Panc1 (cell line): ENCODE measurements around the gene UMAD1. TPM values are rescaled to one million over a fixed set of nuclear protein-coding genes. Genes with fewer than 3 reads are reported as not detected.

Source experiments
- ATAC-seq: fragments of 200-7000 bp; cut with Tn5 transposase; 2 replicates; pipeline ENCODE4 v1.9.1; 2020; ENCODE audit warnings: mild to moderate bottlenecking, moderate library complexity
- BruUV-seq: library from RNA; stranded (reverse); fragments of 400-500 nt; replicated peaks from 2 replicates; lab custom pipeline; 2021; lab: Mats Ljungman, UMichigan
- CTCF ChIA-PET: fragments of 300-600 bp; sonication (Branson Sonifier 250); formaldehyde crosslinking; loops from one replicate; lab custom pipeline; 2022; ENCODE audit warnings: antibody characterized with exemption; lab: Charles Lee
- POLR2A ChIA-PET: fragments of 300-600 bp; sonication (Branson Sonifier 250); formaldehyde crosslinking; loops from one replicate; lab custom pipeline; 2022; ENCODE audit warnings: antibody characterized with exemption; lab: Charles Lee
- DNase-seq: peaks from one replicate; pipeline ENCODE4 v3.0.0-alpha.2; 2010; ENCODE audit warnings: low read depth, low spot score
- H3K27ac ChIP-seq: 2 replicates; pipeline ENCODE4 v1.5.1; 2011; ENCODE audit warnings: mild to moderate bottlenecking, low read length, inconsistent platforms
- H3K27me3 ChIP-seq: fragments of 200-500 bp; sonication (Bioruptor generic); 2 replicates; pipeline ENCODE4 v1.6.0; 2014; ENCODE audit warnings: low read length, inconsistent platforms; ENCODE audit not compliant: control insufficient read depth, insufficient read depth
- H3K36me3 ChIP-seq: fragments of 200-500 bp; sonication (Bioruptor generic); 2 replicates; pipeline ENCODE4 v1.5.1; 2014; ENCODE audit warnings: inconsistent platforms, mild to moderate bottlenecking, low read length, moderate library complexity; ENCODE audit not compliant: control insufficient read depth, insufficient read depth
- H3K4me1 ChIP-seq: 2 replicates; pipeline ENCODE4 v1.5.1; 2011; ENCODE audit warnings: inconsistent platforms, mild to moderate bottlenecking, low read length, moderate library complexity; ENCODE audit not compliant: control insufficient read depth, insufficient read depth
- H3K4me3 ChIP-seq, 2 experiments: 2 replicates each; pipeline ENCODE4 v1.5.1; 2011 to 2012; ENCODE audit warnings: low read depth in 2 of 2, low read length in 2 of 2, mild to moderate bottlenecking in 2 of 2, inconsistent platforms in 1 of 2, moderate library complexity in 1 of 2
- H3K9me3 ChIP-seq: fragments of 200-500 bp; sonication (Bioruptor generic); 2 replicates; pipeline ENCODE4 v1.5.1; 2014; ENCODE audit warnings: low read depth, mild to moderate bottlenecking, inconsistent platforms, low read length, moderate library complexity; ENCODE audit not compliant: control insufficient read depth, insufficient read depth
- CTCF ChIP-seq: fragments of 450-650 bp; IDR thresholded peaks from 2 replicates; pipeline ENCODE4 v1.5.1; 2017; ENCODE audit warnings: mild to moderate bottlenecking
- POLR2AphosphoS5 ChIP-seq: IDR thresholded peaks from 2 replicates; pipeline ENCODE4 v1.6.1; 2012; ENCODE audit warnings: mild to moderate bottlenecking, low read depth, low read length, moderate library complexity
- REST ChIP-seq, 2 experiments: IDR thresholded peaks; 2 replicates each; pipeline ENCODE4 v1.6.1; 2011 to 2012; ENCODE audit warnings: low read depth in 2 of 2, control low read depth in 1 of 2, low read length in 1 of 2, mild to moderate bottlenecking in 1 of 2, moderate library complexity in 1 of 2; ENCODE audit not compliant: insufficient read depth in 1 of 2
- SIN3A ChIP-seq: IDR thresholded peaks from 2 replicates; pipeline ENCODE4 v1.6.1; 2012; ENCODE audit warnings: low read depth, mild to moderate bottlenecking, low read length, moderate library complexity, borderline replicate concordance; ENCODE audit not compliant: insufficient read depth
- TCF7L2 ChIP-seq: IDR thresholded peaks from 2 replicates; pipeline ENCODE4 v1.6.1; 2011; ENCODE audit warnings: mild to moderate bottlenecking, low read depth, low read length, inconsistent platforms
- in situ Hi-C: cut with HindIII; loops from 2 replicates; pipeline ENCODE4 v1.10.0; 2016; ENCODE audit warnings: low sequenced_read_pairs, low pct_unique_long_range_greater_than_20kb
- intact Hi-C: fragments of 100-400 bp; cut with micrococcal nuclease; formaldehyde crosslinking; loops from one replicate; pipeline ENCODE4 v1.10.0; 2022; ENCODE audit not compliant: unreplicated experiment
- total RNA-seq: library from RNA; stranded (reverse); gene quantifications from one replicate; pipeline ENCODE4 v1.2.1, GENCODE V29; 2021; ENCODE audit not compliant: unreplicated experiment

The UMAD1 gene
- total RNA-seq, 1 experiment from 2014 or later: 19.9 TPM

DNA sequence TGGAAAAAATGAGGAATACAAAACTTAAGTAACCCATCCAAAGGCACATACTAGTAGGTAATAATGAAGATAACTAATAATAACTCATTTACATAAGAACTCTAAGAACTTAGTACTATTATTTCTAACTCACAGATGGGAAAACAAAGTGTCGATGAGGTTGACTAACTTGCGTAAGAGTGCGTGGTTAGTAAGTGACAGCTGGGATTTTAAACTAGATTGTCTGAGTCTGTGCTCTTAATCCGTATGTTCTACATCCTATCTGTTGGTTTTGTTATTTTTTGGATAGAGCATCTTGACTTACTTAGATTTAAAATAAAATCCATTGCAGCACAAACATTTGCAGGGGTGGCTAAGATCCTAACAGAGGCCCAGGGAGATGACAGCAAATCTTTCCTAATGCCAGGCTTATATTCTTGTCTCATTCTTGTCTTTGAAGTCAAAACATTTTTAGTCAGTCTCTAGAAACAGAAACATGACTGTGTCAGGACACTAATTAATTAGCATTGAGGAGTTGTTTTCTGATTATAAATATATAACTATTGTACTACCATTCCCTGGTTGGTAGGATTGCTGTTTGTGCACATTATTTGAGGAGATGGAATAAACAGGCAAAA lies 66.1 kb downstream of the UMAD1 start:
- Histone ChIP-seq H3K4me1 (no peaks in the 10 kb centered on the region), H3K27me3 (no peaks in the 10 kb centered on the region), H3K4me3 (no peak overlapping the region), H3K36me3 (no peaks in the 10 kb centered on the region), H3K9me3 (no peaks in the 10 kb centered on the region), H3K27ac (no peak overlapping the region)
- ChIA-PET POLR2A (no interaction called here), CTCF (no interaction called here)
- ATAC-seq: no peak
- no TSS peak for BruUV-seq
- no peak for TF ChIP-seq REST (IDR thresholded peaks at IDR 0.05; ENCODE audit: insufficient read depth in 1 of 2, low read depth in 2 of 2, low read length in 1 of 2)
- TF ChIP-seq CTCF: no peak
- TF ChIP-seq TCF7L2: no peak
- no peak for TF ChIP-seq POLR2AphosphoS5
- TF ChIP-seq SIN3A: no peak
- intact Hi-C loops: no loop called here
- in situ Hi-C loops: no loop called here
- no peak for DNase-seq

DNA sequence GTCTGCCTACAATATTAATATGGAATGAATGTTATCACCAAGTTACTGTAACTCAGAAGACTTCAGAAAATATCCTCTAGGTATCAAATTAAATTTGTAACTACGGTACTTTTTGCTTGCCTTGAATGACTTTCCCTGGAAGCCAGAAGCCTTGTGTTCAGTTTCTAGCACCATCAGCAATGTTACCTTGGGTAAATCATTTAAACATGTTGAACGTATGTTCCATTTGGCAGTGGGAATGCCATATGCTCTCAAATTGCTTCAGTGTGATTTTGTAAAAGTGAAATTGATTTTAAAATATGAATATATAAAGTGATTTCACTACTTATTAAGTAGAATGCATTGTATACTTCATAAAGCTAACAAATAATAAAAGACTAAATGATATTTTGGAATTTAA lies 66.7 kb downstream of the UMAD1 start:
- BruUV-seq: no TSS peak
- TF ChIP-seq TCF7L2: no peak
- TF ChIP-seq SIN3A: no peak
- Histone ChIP-seq H3K27ac (no peak overlapping the region), H3K4me3 (no peak overlapping the region), H3K27me3 (no peaks in the 10 kb centered on the region), H3K4me1 (no peaks in the 10 kb centered on the region), H3K9me3 (no peaks in the 10 kb centered on the region), H3K36me3 (no peaks in the 10 kb centered on the region)
- in situ Hi-C loops: no loop called here
- ChIA-PET POLR2A (no interaction called here), CTCF (no interaction called here)
- ATAC-seq (no peak), DNase-seq (no peak)
- intact Hi-C loops: no loop called here

DNA sequence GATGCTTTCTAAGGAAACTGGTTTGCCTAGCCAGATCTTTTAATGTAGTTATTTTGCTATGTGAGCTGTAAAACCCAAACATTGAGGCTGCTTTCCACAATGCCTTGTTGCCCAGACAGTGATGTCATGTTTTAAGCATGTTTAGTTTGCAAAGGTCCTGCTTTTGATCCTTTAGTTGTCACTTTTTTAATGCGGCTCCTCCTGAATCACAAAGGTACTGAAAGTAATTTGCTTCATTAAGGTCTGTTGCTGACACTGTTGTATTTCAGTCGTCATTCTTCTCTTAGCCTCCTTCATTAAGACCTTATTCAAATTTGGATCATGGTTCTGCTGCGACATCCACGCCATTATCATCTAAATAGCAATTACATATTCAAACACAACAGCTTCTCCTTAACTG lies 67.3 kb downstream of the UMAD1 start:
- in situ Hi-C loops (no loop called here), intact Hi-C loops (no loop called here)
- BruUV-seq: no TSS peak

More for the DNA sequence above, 67.3 kb downstream of the UMAD1 start:
- H3K4me3 ChIP-seq: no peak overlapping the region
- H3K9me3 ChIP-seq: no peaks in the 10 kb centered on the region
- no peak for TF ChIP-seq SIN3A
- ChIA-PET CTCF (no interaction called here), POLR2A (no interaction called here)
- no peaks in the 10 kb centered on the region for H3K36me3 ChIP-seq
- DNase-seq: no peak
- H3K4me1 ChIP-seq: no peaks in the 10 kb centered on the region
- ATAC-seq: no peak
- H3K27me3 ChIP-seq: no peaks in the 10 kb centered on the region
- no peak overlapping the region for H3K27ac ChIP-seq
